ENCODE measurements around the gene IL1RAPL1.

IL1RAPL1 gene

GRCh38 chrX:28802625-28803024, 215.4 kb downstream of the IL1RAPL1 start:
- Histone ChIP-seq H3K27ac (no peak overlapping the region), H3K4me3 (no peak overlapping the region), H3K27me3 (no peaks in the 10 kb centered on the region), H3K4me1 (no peaks in the 10 kb centered on the region), H3K9ac (no peak overlapping the region), H4K20me1 (no peaks in the 10 kb centered on the region), H3K4me2 (no peak overlapping the region), H3K9me3 (replicated peaks in 1 of 11) (peaks cover 0 to 5% (median 0%) of the 10 kb centered on the region in 11 experiments; a peak in 3 of 22 replicates), H3K36me3 (no peaks in the 10 kb centered on the region)
- no peak for TF ChIP-seq Cebpa-rat (IDR thresholded peaks at IDR 0.05)

- Histone ChIP-seq H3K4me2 (no peak overlapping the region), H3K9me3 (replicated peaks in 1 of 11) (no peaks in the 10 kb centered on the region), H3K4me3 (no peak overlapping the region), H3K27me3 (no peaks in the 10 kb centered on the region), H3K9ac (no peak overlapping the region), H3K27ac (no peak overlapping the region), H3K36me3 (no peaks in the 10 kb centered on the region), H4K20me1 (no peaks in the 10 kb centered on the region), H3K4me1 (no peaks in the 10 kb centered on the region)
- no peak for TF ChIP-seq Cebpa-rat (IDR thresholded peaks at IDR 0.05)
Observed at GRCh38 chrX:28835991-28836390, 248.7 kb downstream of the IL1RAPL1 start.

GRCh38 chrX:28843817-28844216, 256.6 kb downstream of the IL1RAPL1 start:
- no peak for TF ChIP-seq Cebpa-rat (IDR thresholded peaks at IDR 0.05)
- Histone ChIP-seq H3K36me3 (no peaks in the 10 kb centered on the region), H3K27me3 (no peaks in the 10 kb centered on the region), H3K4me1 (no peaks in the 10 kb centered on the region), H3K4me3 (no peak overlapping the region), H3K9ac (no peak overlapping the region), H3K9me3 (replicated peaks in 1 of 11) (no peaks in the 10 kb centered on the region), H3K27ac (no peak overlapping the region), H4K20me1 (no peaks in the 10 kb centered on the region), H3K4me2 (no peak overlapping the region)

- Histone ChIP-seq H3K27me3 (no peaks in the 10 kb centered on the region), H4K20me1 (no peaks in the 10 kb centered on the region), H3K27ac (no peak overlapping the region)
Observed at GRCh38 chrX:28847423-28847822, 260.2 kb downstream of the IL1RAPL1 start.

GRCh38 chrX:28848707-28849106, 261.5 kb downstream of the IL1RAPL1 start:
- no peaks in the 10 kb centered on the region for H3K36me3 ChIP-seq
- no peaks in the 10 kb centered on the region for H4K20me1 ChIP-seq
- H3K4me1 ChIP-seq = no peaks in the 10 kb centered on the region
- TF ChIP-seq Cebpa-rat (IDR thresholded peaks at IDR 0.05) = no peak
- no peaks in the 10 kb centered on the region for H3K27me3 ChIP-seq
- H3K4me2 ChIP-seq = no peak overlapping the region
- no peaks in the 10 kb centered on the region for H3K9me3 ChIP-seq (replicated peaks in 1 of 11)
- H3K27ac ChIP-seq = no peak overlapping the region
- no peak overlapping the region for H3K9ac ChIP-seq
- no peak overlapping the region for H3K4me3 ChIP-seq

More at GRCh38 chrX:28847423-28847822, 260.2 kb downstream of the IL1RAPL1 start:
- no peak for TF ChIP-seq Cebpa-rat (IDR thresholded peaks at IDR 0.05)
- H3K9ac ChIP-seq = no peak overlapping the region
- no peaks in the 10 kb centered on the region for H3K9me3 ChIP-seq (replicated peaks in 1 of 11)
- H3K4me3 ChIP-seq = no peak overlapping the region
- H3K36me3 ChIP-seq = no peaks in the 10 kb centered on the region
- H3K4me1 ChIP-seq = no peaks in the 10 kb centered on the region
- no peak overlapping the region for H3K4me2 ChIP-seq

GRCh38 chrX:28850955-28851354, 263.7 kb downstream of the IL1RAPL1 start:
- Histone ChIP-seq H3K27me3 (no peaks in the 10 kb centered on the region), H3K4me3 (no peak overlapping the region), H3K27ac (no peak overlapping the region), H3K4me2 (no peak overlapping the region), H3K4me1 (no peaks in the 10 kb centered on the region), H3K36me3 (no peaks in the 10 kb centered on the region), H3K9me3 (replicated peaks in 1 of 11) (peaks cover 0 to 8% (median 0%) of the 10 kb centered on the region in 11 experiments; a peak in 5 of 22 replicates), H4K20me1 (no peaks in the 10 kb centered on the region), H3K9ac (no peak overlapping the region)
- TF ChIP-seq Cebpa-rat (IDR thresholded peaks at IDR 0.05) = no peak

GRCh38 chrX:28851871-28852270, 264.6 kb downstream of the IL1RAPL1 start:
- Histone ChIP-seq H3K4me3 (no peak overlapping the region), H3K9me3 (replicated peaks in 1 of 11) (peaks cover 0 to 8% (median 0%) of the 10 kb centered on the region in 11 experiments; a peak in 5 of 22 replicates), H4K20me1 (no peaks in the 10 kb centered on the region), H3K9ac (no peak overlapping the region), H3K4me1 (no peaks in the 10 kb centered on the region), H3K4me2 (no peak overlapping the region), H3K27me3 (no peaks in the 10 kb centered on the region), H3K36me3 (no peaks in the 10 kb centered on the region), H3K27ac (no peak overlapping the region)
- no peak for TF ChIP-seq Cebpa-rat (IDR thresholded peaks at IDR 0.05)

- H3K36me3 ChIP-seq = no peaks in the 10 kb centered on the region
- H3K4me2 ChIP-seq = no peak overlapping the region
- no peak overlapping the region for H3K27ac ChIP-seq
- H3K4me3 ChIP-seq = no peak overlapping the region
- H4K20me1 ChIP-seq = no peaks in the 10 kb centered on the region
- no peak overlapping the region for H3K9ac ChIP-seq
- no peaks in the 10 kb centered on the region for H3K4me1 ChIP-seq
- H3K27me3 ChIP-seq = no peaks in the 10 kb centered on the region
- peaks cover 0 to 8% (median 0%) of the 10 kb centered on the region in 11 experiments; a peak in 5 of 22 replicates for H3K9me3 ChIP-seq (replicated peaks in 1 of 11)
- no peak for TF ChIP-seq Cebpa-rat (IDR thresholded peaks at IDR 0.05)
Observed at GRCh38 chrX:28854637-28855036, 267.4 kb downstream of the IL1RAPL1 start.

- Histone ChIP-seq H3K27ac (no peak overlapping the region), H3K4me1 (no peaks in the 10 kb centered on the region), H3K4me3 (no peak overlapping the region), H3K9me3 (replicated peaks in 1 of 11) (no peaks in the 10 kb centered on the region), H3K27me3 (no peaks in the 10 kb centered on the region), H3K36me3 (no peaks in the 10 kb centered on the region), H4K20me1 (no peaks in the 10 kb centered on the region), H3K9ac (no peak overlapping the region), H3K4me2 (no peak overlapping the region)
- TF ChIP-seq Cebpa-rat (IDR thresholded peaks at IDR 0.05) = no peak
Observed at GRCh38 chrX:28876408-28876807, 289.2 kb downstream of the IL1RAPL1 start.

- Histone ChIP-seq H4K20me1 (no peaks in the 10 kb centered on the region), H3K9me3 (replicated peaks in 1 of 11) (no peaks in the 10 kb centered on the region; a peak in 1 of 22 replicates), H3K4me2 (no peak overlapping the region), H3K27me3 (no peaks in the 10 kb centered on the region), H3K9ac (no peak overlapping the region), H3K27ac (no peak overlapping the region), H3K4me3 (no peak overlapping the region), H3K36me3 (no peaks in the 10 kb centered on the region), H3K4me1 (no peaks in the 10 kb centered on the region)
- TF ChIP-seq Cebpa-rat (IDR thresholded peaks at IDR 0.05) = no peak
Observed at GRCh38 chrX:28876901-28877300, 289.7 kb downstream of the IL1RAPL1 start.
